ENCODE measurements around the gene ATRN. TPM values are rescaled to one million over a fixed set of nuclear protein-coding genes. Genes with fewer than 3 reads are reported as not detected.

Gene ATRN
- total and polyA plus RNA-seq, 2 experiments from 2014 or later, result 2.2 to 18.3 TPM

DNA sequence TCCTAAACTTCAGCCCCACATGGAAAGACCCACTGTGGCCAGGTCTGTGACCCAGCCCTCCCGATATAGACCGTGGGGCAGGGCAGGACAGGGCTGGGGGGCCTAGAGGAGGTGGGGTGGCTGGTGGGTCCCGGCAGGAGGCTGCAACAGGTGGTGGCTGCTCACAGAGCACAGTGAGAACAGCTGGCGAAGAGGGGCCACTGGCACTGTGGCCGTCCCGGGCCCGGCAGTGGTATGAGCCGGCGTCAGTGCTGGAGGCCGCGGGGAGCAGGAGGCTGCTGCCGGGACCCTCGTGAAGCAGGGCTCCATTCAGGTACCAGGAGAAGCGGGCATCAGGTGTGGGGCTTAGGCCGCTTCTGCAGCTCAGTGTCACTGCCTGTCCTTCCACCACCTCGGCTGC is 228.2 kb downstream of the ATRN start:
- no peak overlapping the region for H3K4me3 ChIP-seq
- H3F3A ChIP-seq (replicated peaks; ENCODE audit: low read depth), result no peaks in the 10 kb centered on the region
- TF ChIP-seq STAT1 (IDR thresholded peaks at IDR 0.05; ENCODE audit: unreplicated experiment), result no peak
- no peak for TF ChIP-seq NANOG (IDR thresholded peaks at IDR 0.05; ENCODE audit: borderline replicate concordance)
- TF ChIP-seq ZNF331 (CRISPR knock-in tag; IDR thresholded peaks at IDR 0.05; ENCODE audit: low read depth), result no peak
- TF ChIP-seq POLR2AphosphoS5 (IDR thresholded peaks at IDR 0.05; ENCODE audit: low read depth), result no peak
- TF ChIP-seq, protein P1, sequence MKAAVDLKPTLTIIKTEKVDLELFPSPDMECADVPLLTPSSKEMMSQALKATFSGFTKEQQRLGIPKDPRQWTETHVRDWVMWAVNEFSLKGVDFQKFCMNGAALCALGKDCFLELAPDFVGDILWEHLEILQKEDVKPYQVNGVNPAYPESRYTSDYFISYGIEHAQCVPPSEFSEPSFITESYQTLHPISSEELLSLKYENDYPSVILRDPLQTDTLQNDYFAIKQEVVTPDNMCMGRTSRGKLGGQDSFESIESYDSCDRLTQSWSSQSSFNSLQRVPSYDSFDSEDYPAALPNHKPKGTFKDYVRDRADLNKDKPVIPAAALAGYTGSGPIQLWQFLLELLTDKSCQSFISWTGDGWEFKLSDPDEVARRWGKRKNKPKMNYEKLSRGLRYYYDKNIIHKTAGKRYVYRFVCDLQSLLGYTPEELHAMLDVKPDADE (IDR thresholded peaks at IDR 0.05), result no peak
- no peak for TF ChIP-seq CREB1 (CRISPR knock-in tag; IDR thresholded peaks at IDR 0.05; ENCODE audit: low read depth)
- H3K4me2 ChIP-seq, result no peak overlapping the region
- no peak overlapping the region for H3K27ac ChIP-seq (ENCODE audit: low read depth)
- H4K20me1 ChIP-seq (replicated peaks; ENCODE audit: insufficient read depth), result no peaks in the 10 kb centered on the region
- DNase-seq (ENCODE audit: low spot score) (no peak), ATAC-seq (no peak)
- no peaks in the 10 kb centered on the region for H3K4me1 ChIP-seq (ENCODE audit: insufficient read depth)
- no peaks in the 10 kb centered on the region for H3K27me3 ChIP-seq (ENCODE audit: insufficient read depth)
- Mint-ChIP-seq H3K4me3 (no peak overlapping the region), H3K27me3 (ENCODE audit: insufficient read depth, low read depth, poor library complexity) (peaks cover 4% of the 10 kb centered on the region), H3K27ac (no peak overlapping the region), H3K9me3 (peaks cover 3% of the 10 kb centered on the region; the same call in 1 of the 3 replicates), H3K4me1 (no peaks in the 10 kb centered on the region), H3K36me3 (ENCODE audit: low read depth) (no peaks in the 10 kb centered on the region)
- no peaks in the 10 kb centered on the region for H3K9me2 ChIP-seq (ENCODE audit: insufficient read depth)
- no peaks in the 10 kb centered on the region for H3K79me2 ChIP-seq (replicated peaks; ENCODE audit: insufficient read depth)
- no peaks in the 10 kb centered on the region for H3K36me3 ChIP-seq (ENCODE audit: insufficient read depth)
- H2AFZ ChIP-seq, result no peak overlapping the region

Small RNAs within 50 kb of the gene (small RNA-seq; reads per million reads assigned to genes)
- not detected for gene AL353193.1 (ENCODE audit: low replicate concordance)

Other genes starting within 250 kb of the ATRN start
- 12.1 and 17.1 TPM in 2 replicates for gene SLC4A11, start 231.8 kb upstream of the ATRN start, total RNA-seq (2014; rRNA removed; shearing (Covaris generic))
- gene SLC4A11, start 231.8 kb upstream of the ATRN start, polyA plus RNA-seq (2016; fragmentation: Nextera tagmentation; extraction: Ambion mirVana), result 10.8 and 14.8 TPM in 2 replicates
- gene DNAAF9, start 63.3 kb upstream of the ATRN start, total RNA-seq (2014; rRNA removed; shearing (Covaris generic)), result 4.8 and 5.0 TPM in 2 replicates
- gene DNAAF9, start 63.3 kb upstream of the ATRN start, polyA plus RNA-seq (2016; fragmentation: Nextera tagmentation; extraction: Ambion mirVana), result 2.2 and 2.4 TPM in 2 replicates
- not detected in 2 replicates for gene GFRA4, start 192.4 kb downstream of the ATRN start, total RNA-seq (2014; rRNA removed; shearing (Covaris generic))
- 0.30 TPM in 1 of 2 replicates, not detected in the other for gene GFRA4, start 192.4 kb downstream of the ATRN start, polyA plus RNA-seq (2016; fragmentation: Nextera tagmentation; extraction: Ambion mirVana)
- gene ADAM33, start 211.0 kb downstream of the ATRN start, total RNA-seq (2014; rRNA removed; shearing (Covaris generic)), result 4.0 and 6.0 TPM in 2 replicates
- gene ADAM33, start 211.0 kb downstream of the ATRN start, polyA plus RNA-seq (2016; fragmentation: Nextera tagmentation; extraction: Ambion mirVana), result 2.4 and 2.8 TPM in 2 replicates
- gene SIGLEC1, start 241.6 kb downstream of the ATRN start, total RNA-seq (2014; rRNA removed; shearing (Covaris generic)), result not detected in 2 replicates
- not detected in 2 replicates for gene SIGLEC1, start 241.6 kb downstream of the ATRN start, polyA plus RNA-seq (2016; fragmentation: Nextera tagmentation; extraction: Ambion mirVana)